ENCODE data around the gene ERF. TPM values are rescaled to one million over a fixed set of nuclear protein-coding genes. Genes with fewer than 3 reads are reported as not detected.

The ERF gene
- total and polyA plus RNA-seq, 10 of the 15 experiments (the other 5 are each of a cell fraction or from before 2014, with no cell fraction given), result 0.02 to 51.8 (median 14.4) TPM

DNA sequence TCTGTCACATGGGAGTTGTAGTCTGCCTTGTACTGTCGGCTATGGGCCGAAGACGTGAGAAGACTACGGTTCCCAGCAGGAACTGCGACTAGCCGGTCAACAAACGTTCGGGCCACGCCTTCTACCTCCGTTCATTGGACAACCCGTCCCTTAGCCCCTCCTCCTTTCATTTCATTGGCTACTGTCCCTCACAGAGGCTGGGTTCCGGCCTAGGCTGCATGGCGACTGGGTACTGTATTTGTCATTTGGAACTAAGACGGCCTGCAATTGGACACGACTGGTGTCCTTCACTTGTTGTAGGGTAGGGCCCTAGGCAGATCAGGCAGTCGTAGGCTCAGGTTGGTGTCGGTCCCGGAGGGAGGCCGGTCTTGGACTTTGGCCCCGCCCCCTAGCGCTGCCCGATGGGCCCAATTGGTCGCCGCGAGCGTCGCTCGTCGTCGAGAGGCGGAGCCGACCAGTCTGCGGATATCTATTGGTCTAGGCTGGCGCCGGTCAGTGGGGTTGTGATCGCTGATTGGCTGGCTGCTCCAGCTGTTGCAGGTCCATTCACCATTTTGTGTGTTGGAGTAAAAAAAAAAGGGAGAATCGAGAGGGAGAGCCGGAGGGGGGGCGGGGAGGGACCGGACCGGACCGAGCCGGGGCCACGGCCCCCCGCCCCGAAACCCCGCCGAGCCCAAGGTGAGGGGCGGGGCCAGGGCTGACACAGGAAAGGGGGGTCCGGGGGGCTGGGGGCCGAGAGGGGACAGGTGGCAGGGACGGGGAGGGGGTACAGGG lies 14.0 kb upstream of the ERF start, which contains the start of gene CIC (continued):
- TF ChIP-seq SMARCA5 (IDR thresholded peaks at IDR 0.05) (no peak), EGR1 (IDR thresholded peaks at IDR 0.05; ENCODE audit: borderline replicate concordance in 1 of 2, low read depth in 2 of 2, low read length in 2 of 2) (no peak), SP1 (IDR thresholded peaks at IDR 0.05; ENCODE audit: low read depth, low read length) (peak; percentile 99), EZH2 (IDR thresholded peaks at IDR 0.05; ENCODE audit: borderline replicate concordance, control insufficient read depth, low read depth, low read length) (no peak), RCOR1 (conservative IDR thresholded peaks at IDR 0.05; ENCODE audit: low read depth, low read length) (no peak), ZNF217 (IDR thresholded peaks at IDR 0.05) (no peak), TARDBP (IDR thresholded peaks at IDR 0.05; ENCODE audit: borderline replicate concordance) (peak; percentile 80), SREBF2 (IDR thresholded peaks at IDR 0.05; ENCODE audit: low read length) (no peak), ZSCAN29 (IDR thresholded peaks at IDR 0.05) (no peak), NFYB (IDR thresholded peaks at IDR 0.05; ENCODE audit: insufficient read depth, low read depth, low read length) (peak; percentile 93), CBX3 (IDR thresholded peaks at IDR 0.05; ENCODE audit: borderline replicate concordance, low read depth) (no peak), ZNF274 (IDR thresholded peaks at IDR 0.05; ENCODE audit: insufficient read depth, insufficient read length) (no peak), SMAD5 (IDR thresholded peaks at IDR 0.05; ENCODE audit: low read depth) (no peak), CEBPB (IDR thresholded peaks at IDR 0.05; ENCODE audit: borderline replicate concordance in 1 of 2, low read depth in 2 of 2, low read length in 2 of 2) (no peak), NRF1 (conservative IDR thresholded peaks at IDR 0.05; ENCODE audit: low read depth, low read length) (no peak), KDM1A (IDR thresholded peaks at IDR 0.05; ENCODE audit: borderline replicate concordance) (no peak)
- TF ChIP-seq, protein P1, sequence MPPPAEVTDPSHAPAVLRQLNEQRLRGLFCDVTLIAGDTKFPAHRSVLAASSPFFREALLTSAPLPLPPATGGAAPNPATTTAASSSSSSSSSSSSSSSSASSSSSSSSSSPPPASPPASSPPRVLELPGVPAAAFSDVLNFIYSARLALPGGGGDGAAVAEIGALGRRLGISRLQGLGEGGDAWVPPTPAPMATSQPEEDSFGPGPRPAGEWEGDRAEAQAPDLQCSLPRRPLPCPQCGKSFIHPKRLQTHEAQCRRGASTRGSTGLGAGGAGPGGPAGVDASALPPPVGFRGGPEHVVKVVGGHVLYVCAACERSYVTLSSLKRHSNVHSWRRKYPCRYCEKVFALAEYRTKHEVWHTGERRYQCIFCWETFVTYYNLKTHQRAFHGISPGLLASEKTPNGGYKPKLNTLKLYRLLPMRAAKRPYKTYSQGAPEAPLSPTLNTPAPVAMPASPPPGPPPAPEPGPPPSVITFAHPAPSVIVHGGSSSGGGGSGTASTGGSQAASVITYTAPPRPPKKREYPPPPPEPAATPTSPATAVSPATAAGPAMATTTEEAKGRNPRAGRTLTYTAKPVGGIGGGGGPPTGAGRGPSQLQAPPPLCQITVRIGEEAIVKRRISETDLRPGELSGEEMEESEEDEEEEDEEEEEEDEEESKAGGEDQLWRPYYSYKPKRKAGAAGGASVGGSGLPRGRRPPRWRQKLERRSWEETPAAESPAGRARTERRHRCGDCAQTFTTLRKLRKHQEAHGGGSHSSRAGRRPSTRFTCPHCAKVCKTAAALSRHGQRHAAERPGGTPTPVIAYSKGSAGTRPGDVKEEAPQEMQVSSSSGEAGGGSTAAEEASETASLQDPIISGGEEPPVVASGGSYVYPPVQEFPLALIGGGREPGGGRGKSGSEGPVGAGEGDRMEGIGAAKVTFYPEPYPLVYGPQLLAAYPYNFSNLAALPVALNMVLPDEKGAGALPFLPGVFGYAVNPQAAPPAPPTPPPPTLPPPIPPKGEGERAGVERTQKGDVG (CRISPR knock-in tag; IDR thresholded peaks at IDR 0.05), result no peak
- TF ChIP-seq, protein P2, sequence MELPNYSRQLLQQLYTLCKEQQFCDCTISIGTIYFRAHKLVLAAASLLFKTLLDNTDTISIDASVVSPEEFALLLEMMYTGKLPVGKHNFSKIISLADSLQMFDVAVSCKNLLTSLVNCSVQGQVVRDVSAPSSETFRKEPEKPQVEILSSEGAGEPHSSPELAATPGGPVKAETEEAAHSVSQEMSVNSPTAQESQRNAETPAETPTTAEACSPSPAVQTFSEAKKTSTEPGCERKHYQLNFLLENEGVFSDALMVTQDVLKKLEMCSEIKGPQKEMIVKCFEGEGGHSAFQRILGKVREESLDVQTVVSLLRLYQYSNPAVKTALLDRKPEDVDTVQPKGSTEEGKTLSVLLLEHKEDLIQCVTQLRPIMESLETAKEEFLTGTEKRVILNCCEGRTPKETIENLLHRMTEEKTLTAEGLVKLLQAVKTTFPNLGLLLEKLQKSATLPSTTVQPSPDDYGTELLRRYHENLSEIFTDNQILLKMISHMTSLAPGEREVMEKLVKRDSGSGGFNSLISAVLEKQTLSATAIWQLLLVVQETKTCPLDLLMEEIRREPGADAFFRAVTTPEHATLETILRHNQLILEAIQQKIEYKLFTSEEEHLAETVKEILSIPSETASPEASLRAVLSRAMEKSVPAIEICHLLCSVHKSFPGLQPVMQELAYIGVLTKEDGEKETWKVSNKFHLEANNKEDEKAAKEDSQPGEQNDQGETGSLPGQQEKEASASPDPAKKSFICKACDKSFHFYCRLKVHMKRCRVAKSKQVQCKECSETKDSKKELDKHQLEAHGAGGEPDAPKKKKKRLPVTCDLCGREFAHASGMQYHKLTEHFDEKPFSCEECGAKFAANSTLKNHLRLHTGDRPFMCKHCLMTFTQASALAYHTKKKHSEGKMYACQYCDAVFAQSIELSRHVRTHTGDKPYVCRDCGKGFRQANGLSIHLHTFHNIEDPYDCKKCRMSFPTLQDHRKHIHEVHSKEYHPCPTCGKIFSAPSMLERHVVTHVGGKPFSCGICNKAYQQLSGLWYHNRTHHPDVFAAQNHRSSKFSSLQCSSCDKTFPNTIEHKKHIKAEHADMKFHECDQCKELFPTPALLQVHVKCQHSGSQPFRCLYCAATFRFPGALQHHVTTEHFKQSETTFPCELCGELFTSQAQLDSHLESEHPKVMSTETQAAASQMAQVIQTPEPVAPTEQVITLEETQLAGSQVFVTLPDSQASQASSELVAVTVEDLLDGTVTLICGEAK (IDR thresholded peaks at IDR 0.05; ENCODE audit: borderline replicate concordance), result peak; percentile 94
- TF ChIP-seq, protein P3, sequence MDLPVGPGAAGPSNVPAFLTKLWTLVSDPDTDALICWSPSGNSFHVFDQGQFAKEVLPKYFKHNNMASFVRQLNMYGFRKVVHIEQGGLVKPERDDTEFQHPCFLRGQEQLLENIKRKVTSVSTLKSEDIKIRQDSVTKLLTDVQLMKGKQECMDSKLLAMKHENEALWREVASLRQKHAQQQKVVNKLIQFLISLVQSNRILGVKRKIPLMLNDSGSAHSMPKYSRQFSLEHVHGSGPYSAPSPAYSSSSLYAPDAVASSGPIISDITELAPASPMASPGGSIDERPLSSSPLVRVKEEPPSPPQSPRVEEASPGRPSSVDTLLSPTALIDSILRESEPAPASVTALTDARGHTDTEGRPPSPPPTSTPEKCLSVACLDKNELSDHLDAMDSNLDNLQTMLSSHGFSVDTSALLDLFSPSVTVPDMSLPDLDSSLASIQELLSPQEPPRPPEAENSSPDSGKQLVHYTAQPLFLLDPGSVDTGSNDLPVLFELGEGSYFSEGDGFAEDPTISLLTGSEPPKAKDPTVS (IDR thresholded peaks at IDR 0.05; ENCODE audit: low read depth, low read length), result no peak
- TF ChIP-seq, protein P4, sequence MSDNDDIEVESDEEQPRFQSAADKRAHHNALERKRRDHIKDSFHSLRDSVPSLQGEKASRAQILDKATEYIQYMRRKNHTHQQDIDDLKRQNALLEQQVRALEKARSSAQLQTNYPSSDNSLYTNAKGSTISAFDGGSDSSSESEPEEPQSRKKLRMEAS (IDR thresholded peaks at IDR 0.05; ENCODE audit: low read depth, low read length), result peak; percentile 32; the same call in 1 of the 2 replicates
- TF ChIP-seq, protein P5, sequence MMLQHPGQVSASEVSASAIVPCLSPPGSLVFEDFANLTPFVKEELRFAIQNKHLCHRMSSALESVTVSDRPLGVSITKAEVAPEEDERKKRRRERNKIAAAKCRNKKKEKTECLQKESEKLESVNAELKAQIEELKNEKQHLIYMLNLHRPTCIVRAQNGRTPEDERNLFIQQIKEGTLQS (IDR thresholded peaks at IDR 0.05; ENCODE audit: borderline replicate concordance, extremely low read depth, low read depth, low read length), result no peak; the same call in 1 of the 2 replicates
